ENCODE results near the gene PIKFYVE. TPM values are rescaled to one million over a fixed set of nuclear protein-coding genes. Genes with fewer than 3 reads are reported as not detected.
"Not testable (repeated sequence)": the region's sequence is repeated elsewhere in the genome, so short reads cannot be mapped to it uniquely, and the experiment has no call there.

The PIKFYVE gene
- total and polyA plus RNA-seq, 3 donors from 2014 or later, result 29.0 to 55.0 (median 50.0) TPM

DNA sequence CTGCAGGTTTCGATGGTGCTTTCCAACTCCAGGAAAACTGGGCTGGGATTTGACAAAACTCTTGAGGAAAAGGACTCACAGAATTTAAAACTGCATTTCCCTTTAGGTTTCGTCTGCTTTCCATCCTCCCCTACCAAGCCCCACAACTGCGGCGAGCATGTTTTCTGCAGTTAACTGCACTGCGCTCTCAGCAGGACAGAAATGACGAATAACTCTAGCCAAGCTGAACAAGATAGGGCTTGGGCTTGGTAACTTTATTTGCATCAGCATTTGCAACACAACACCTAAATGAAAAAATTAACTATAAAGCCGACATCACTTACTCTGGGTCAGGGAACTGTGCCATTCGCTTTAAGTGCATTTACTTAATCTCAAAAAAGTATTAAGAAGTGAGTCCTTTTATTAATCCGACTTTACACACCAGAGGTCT is 669 bp upstream of the PIKFYVE start:
- no peaks in the 10 kb centered on the region for H3K27me3 ChIP-seq
- H3K9me3 ChIP-seq, result no peaks in the 10 kb centered on the region
- intact Hi-C loops (cut with DNase I; ENCODE audit: low total_unique reads), result no loop called here
- no peak for TF ChIP-seq POLR2A (IDR thresholded peaks at IDR 0.05)
- TF ChIP-seq, protein P1, sequence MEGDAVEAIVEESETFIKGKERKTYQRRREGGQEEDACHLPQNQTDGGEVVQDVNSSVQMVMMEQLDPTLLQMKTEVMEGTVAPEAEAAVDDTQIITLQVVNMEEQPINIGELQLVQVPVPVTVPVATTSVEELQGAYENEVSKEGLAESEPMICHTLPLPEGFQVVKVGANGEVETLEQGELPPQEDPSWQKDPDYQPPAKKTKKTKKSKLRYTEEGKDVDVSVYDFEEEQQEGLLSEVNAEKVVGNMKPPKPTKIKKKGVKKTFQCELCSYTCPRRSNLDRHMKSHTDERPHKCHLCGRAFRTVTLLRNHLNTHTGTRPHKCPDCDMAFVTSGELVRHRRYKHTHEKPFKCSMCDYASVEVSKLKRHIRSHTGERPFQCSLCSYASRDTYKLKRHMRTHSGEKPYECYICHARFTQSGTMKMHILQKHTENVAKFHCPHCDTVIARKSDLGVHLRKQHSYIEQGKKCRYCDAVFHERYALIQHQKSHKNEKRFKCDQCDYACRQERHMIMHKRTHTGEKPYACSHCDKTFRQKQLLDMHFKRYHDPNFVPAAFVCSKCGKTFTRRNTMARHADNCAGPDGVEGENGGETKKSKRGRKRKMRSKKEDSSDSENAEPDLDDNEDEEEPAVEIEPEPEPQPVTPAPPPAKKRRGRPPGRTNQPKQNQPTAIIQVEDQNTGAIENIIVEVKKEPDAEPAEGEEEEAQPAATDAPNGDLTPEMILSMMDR (IDR thresholded peaks at IDR 0.05), result no peak
- H3K4me1 ChIP-seq, result peaks cover 18% of the 10 kb centered on the region
- WGBS, 2 donors, result 5% methylated on average over 9 of the region's 9 CpGs
- peak; percentile 32 for DNase-seq
- H3K27ac ChIP-seq, result peak overlapping the region; percentile 96 to 98
- no peaks in the 10 kb centered on the region for H3K36me3 ChIP-seq (ENCODE audit: low read depth, missing control alignments)
- peak overlapping the region; percentile 96 to 99 for H3K4me3 ChIP-seq

DNA sequence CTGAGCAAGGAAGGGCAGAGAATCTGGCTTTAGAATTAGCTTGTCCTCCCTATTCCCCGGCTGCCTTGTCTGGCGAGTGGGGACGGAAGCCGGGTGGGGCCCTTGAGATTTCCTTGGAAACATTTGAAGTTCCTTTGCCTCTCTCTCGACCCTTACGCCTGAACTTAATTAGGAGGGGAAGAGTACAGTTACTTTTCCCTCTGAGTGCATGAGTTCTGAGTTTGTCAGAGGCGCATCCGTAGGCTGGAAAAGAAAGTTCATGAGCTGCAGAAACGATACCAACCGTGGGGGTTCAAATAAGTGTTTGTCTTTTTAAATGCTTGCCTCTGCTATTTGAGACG is 468 bp downstream of the PIKFYVE start:
- intact Hi-C loops (cut with DNase I; ENCODE audit: low total_unique reads), result no loop called here
- peaks cover 18% of the 10 kb centered on the region for H3K4me1 ChIP-seq

DNA sequence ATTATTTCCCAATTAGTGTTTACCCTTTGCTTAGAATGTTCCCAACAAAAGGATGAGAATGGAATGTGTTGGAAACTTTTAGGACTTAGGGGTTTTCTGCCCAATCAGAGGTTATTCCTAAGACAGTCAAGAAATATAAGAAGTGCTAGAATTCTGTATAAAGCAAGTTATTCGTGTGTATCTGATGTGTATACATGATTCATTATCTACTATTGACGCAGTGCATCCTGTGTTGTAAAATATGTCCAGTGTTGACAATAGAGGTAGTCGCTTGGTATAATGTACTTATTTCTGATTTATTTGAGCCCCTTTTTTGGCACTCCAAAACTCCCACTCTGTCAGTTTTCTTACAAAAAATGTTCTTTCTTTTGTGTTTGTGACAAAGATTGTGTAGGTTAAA is 881 bp downstream of the PIKFYVE start:
- H3K27ac ChIP-seq, result peak overlapping the region; percentile 96 to 98
- WGBS, 2 donors, result 1 to 6% methylated on average over 3 of the region's 3 CpGs
- H3K36me3 ChIP-seq (ENCODE audit: low read depth, missing control alignments), result no peaks in the 10 kb centered on the region
- no peak for DNase-seq
- H3K4me1 ChIP-seq, result peaks cover 18% of the 10 kb centered on the region
- no peaks in the 10 kb centered on the region for H3K9me3 ChIP-seq
- TF ChIP-seq, protein P1 (IDR thresholded peaks at IDR 0.05), result no peak
- TF ChIP-seq POLR2A (IDR thresholded peaks at IDR 0.05), result no peak
- intact Hi-C loops (cut with DNase I; ENCODE audit: low total_unique reads), result no loop called here
- H3K4me3 ChIP-seq, result peak overlapping the region; percentile 96 to 99
- H3K27me3 ChIP-seq, result no peaks in the 10 kb centered on the region

More for the DNA sequence above, 468 bp downstream of the PIKFYVE start:
- H3K27ac ChIP-seq, result peak overlapping the region; percentile 96 to 98
- peak overlapping the region; percentile 96 to 99 for H3K4me3 ChIP-seq
- H3K36me3 ChIP-seq (ENCODE audit: low read depth, missing control alignments), result no peaks in the 10 kb centered on the region
- WGBS, 2 donors, result 0 to 1% methylated on average over 11 of the region's 11 CpGs
- DNase-seq, result no peak
- H3K9me3 ChIP-seq, result no peaks in the 10 kb centered on the region
- no peaks in the 10 kb centered on the region for H3K27me3 ChIP-seq
- TF ChIP-seq POLR2A (IDR thresholded peaks at IDR 0.05), result no peak
- TF ChIP-seq, protein P1 (IDR thresholded peaks at IDR 0.05), result no peak

DNA sequence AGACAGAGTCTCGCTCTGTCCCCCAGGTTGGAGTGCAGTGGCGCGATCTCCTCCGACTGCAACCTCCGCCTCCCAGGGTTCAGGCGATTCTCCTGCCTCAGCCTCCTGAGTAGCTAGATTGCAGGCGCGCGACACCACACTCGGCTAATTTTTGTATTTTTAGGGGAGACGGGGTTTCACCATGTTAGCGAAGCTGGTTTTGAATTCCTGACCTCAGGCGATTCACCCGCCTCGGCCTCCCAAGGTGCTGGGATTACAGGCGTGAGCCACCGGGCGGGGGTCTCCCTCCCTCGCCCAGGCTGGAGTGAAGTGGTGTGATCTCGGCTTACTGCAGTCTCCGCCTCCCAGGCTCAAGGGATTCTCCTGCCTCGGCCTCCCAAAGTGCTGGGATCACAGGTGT is 1.5 kb downstream of the PIKFYVE start:
- intact Hi-C loops (cut with DNase I; ENCODE audit: low total_unique reads), result not testable (repeated sequence)

DNA sequence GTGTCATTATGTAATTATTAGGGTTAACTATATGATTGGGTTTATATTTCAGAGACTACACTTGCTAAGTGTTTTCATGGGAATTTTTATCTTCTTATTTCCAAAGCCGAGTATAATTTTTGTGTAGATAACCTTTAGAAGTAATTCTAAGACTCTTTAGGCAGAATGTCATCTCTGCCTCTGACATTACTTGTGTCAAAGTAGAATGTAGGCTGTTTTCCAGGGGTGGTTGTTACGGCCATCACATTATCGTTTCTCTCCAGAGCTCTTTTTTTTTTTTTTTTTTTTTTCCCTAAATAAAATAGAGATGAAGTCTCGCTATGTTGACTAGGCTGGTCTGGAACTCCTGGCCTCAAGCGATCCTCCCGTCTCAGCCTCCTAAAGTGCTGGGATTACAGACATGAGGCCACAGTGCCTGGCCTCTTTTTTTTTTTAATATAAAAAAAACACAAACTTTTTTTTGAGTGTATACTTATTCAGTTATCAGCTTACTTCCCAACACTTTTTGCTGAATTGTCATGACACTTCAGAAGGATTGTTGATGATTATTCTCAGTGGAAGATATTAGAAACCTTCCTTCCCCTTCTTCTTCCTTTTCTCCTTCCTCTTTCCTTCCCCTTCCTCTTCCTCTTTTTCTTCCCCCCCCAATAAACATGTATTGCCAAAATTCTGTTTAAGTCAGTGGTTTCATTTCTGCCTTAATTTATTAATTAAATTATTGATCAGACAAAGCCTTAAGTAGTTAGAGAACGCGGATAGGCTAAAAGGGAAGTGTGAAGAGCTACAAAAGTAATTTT is 2.3 kb downstream of the PIKFYVE start:
- WGBS, 2 donors, result 64 to 68% methylated on average over 8 of the region's 8 CpGs
- intact Hi-C loops (cut with DNase I; ENCODE audit: low total_unique reads), result no loop called here
- TF ChIP-seq, protein P1 (IDR thresholded peaks at IDR 0.05), result no peak
- no peak for TF ChIP-seq POLR2A (IDR thresholded peaks at IDR 0.05)
- no peaks in the 10 kb centered on the region for H3K27me3 ChIP-seq
- no peaks in the 10 kb centered on the region for H3K9me3 ChIP-seq
- peaks cover 18% of the 10 kb centered on the region for H3K4me1 ChIP-seq
- no peak overlapping the region for H3K4me3 ChIP-seq
- H3K36me3 ChIP-seq (ENCODE audit: low read depth, missing control alignments), result no peaks in the 10 kb centered on the region
- no peak for DNase-seq
- H3K27ac ChIP-seq, result peak overlapping the region in 1 of 2 donors; percentile 7

More for the DNA sequence above, 1.5 kb downstream of the PIKFYVE start:
- not testable (repeated sequence) for H3K9me3 ChIP-seq; H3K27me3 ChIP-seq; DNase-seq; H3K36me3 ChIP-seq (ENCODE audit: low read depth, missing control alignments)
- peak overlapping the region in 1 of 2 donors; percentile 99 for H3K4me3 ChIP-seq
- WGBS, 2 donors, result 47 to 65% methylated on average over 11 to 22 of the region's 22 CpGs
- peak overlapping the region in 1 of 2 donors; percentile 7 for H3K27ac ChIP-seq
- peaks cover 18% of the 10 kb centered on the region for H3K4me1 ChIP-seq
